ENCODE results near the gene MYRIP.
"Not testable (repeated sequence)": the region's sequence is repeated elsewhere in the genome, so short reads cannot be mapped to it uniquely, and the experiment has no call there.

The MYRIP gene

GRCh38 chr3:40037582-40037981 lies 228.2 kb downstream of the MYRIP start:
- no peak for DNase-seq (ENCODE audit: low read depth in 2 of 2)

GRCh38 chr3:40042752-40043443 lies 233.5 kb downstream of the MYRIP start:
- DNase-seq (ENCODE audit: low read depth in 2 of 2): no peak

GRCh38 chr3:40043444-40043755 lies 234.0 kb downstream of the MYRIP start:
- no peak for DNase-seq (ENCODE audit: low read depth in 2 of 2)

- no peak for DNase-seq (ENCODE audit: low read depth in 2 of 2)
Measured at GRCh38 chr3:40044487-40044886, 235.1 kb downstream of the MYRIP start.

GRCh38 chr3:40045051-40045450 lies 235.6 kb downstream of the MYRIP start:
- no peak for DNase-seq (ENCODE audit: low read depth in 2 of 2)

- no peak for DNase-seq (ENCODE audit: low read depth in 2 of 2)
Measured at GRCh38 chr3:40046149-40046548, 236.7 kb downstream of the MYRIP start.

- DNase-seq (ENCODE audit: low read depth in 2 of 2): no peak
Measured at GRCh38 chr3:40047406-40047805, 238.0 kb downstream of the MYRIP start.

- no peak for DNase-seq (ENCODE audit: low read depth in 2 of 2)
Measured at GRCh38 chr3:40053663-40054062, 244.3 kb downstream of the MYRIP start.

- no peak for DNase-seq (ENCODE audit: low read depth in 2 of 2)
Measured at GRCh38 chr3:40054568-40055222, 245.3 kb downstream of the MYRIP start.

GRCh38 chr3:40055361-40055760 lies 246.0 kb downstream of the MYRIP start:
- DNase-seq (ENCODE audit: low read depth in 2 of 2): no peak

- no peak for DNase-seq (ENCODE audit: low read depth in 2 of 2)
Measured at GRCh38 chr3:40055956-40056355, 246.5 kb downstream of the MYRIP start.

- DNase-seq (ENCODE audit: low read depth in 2 of 2): no peak
Measured at GRCh38 chr3:40057077-40057476, 247.7 kb downstream of the MYRIP start.

- DNase-seq (ENCODE audit: low read depth in 2 of 2): no peak
Measured at GRCh38 chr3:40057786-40058185, 248.4 kb downstream of the MYRIP start.

GRCh38 chr3:40068636-40069035 lies 259.2 kb downstream of the MYRIP start:
- no peak for DNase-seq (ENCODE audit: low read depth in 2 of 2)

GRCh38 chr3:40070816-40071215 lies 261.4 kb downstream of the MYRIP start:
- DNase-seq (ENCODE audit: low read depth in 2 of 2): no peak

GRCh38 chr3:40071683-40072238 lies 262.4 kb downstream of the MYRIP start:
- DNase-seq (ENCODE audit: low read depth in 2 of 2): no peak

GRCh38 chr3:40073310-40074007 lies 264.1 kb downstream of the MYRIP start:
- no peak for DNase-seq (ENCODE audit: low read depth in 2 of 2)

- not testable (repeated sequence) for DNase-seq (ENCODE audit: low read depth in 2 of 2)
Measured at GRCh38 chr3:40077139-40077538, 267.7 kb downstream of the MYRIP start.

GRCh38 chr3:40077828-40078492 lies 268.6 kb downstream of the MYRIP start:
- not testable (repeated sequence) for DNase-seq (ENCODE audit: low read depth in 2 of 2)

GRCh38 chr3:40078590-40078989 lies 269.2 kb downstream of the MYRIP start:
- DNase-seq (ENCODE audit: low read depth in 2 of 2): no peak

GRCh38 chr3:40079203-40079846 lies 269.9 kb downstream of the MYRIP start:
- no peak for DNase-seq (ENCODE audit: low read depth in 2 of 2)

GRCh38 chr3:40079847-40080240 lies 270.4 kb downstream of the MYRIP start:
- no peak for DNase-seq (ENCODE audit: low read depth in 2 of 2)

Measured in stimulated activated CD4-positive, alpha-beta T cell treated with anti-CD3 and anti-CD28 coated beads, Interleukin-1b, Interleukin-23, amount 100 ng/mL, for 1 hour (primary cell).